ENCODE measurements around the gene C1orf115. TPM values are rescaled to one million over a fixed set of nuclear protein-coding genes. Genes with fewer than 3 reads are reported as not detected.
"Not testable (repeated sequence)": the region's sequence is repeated elsewhere in the genome, so short reads cannot be mapped to it uniquely, and the experiment has no call there.

Gene C1orf115
- total RNA-seq, 2 donors from 2014 or later, result 0.40 TPM; not detected in 1

- H3K27ac Mint-ChIP-seq; H3K27me3 Mint-ChIP-seq; H3K9me3 Mint-ChIP-seq; ATAC-seq (replicated peaks); H3K36me3 Mint-ChIP-seq (ENCODE audit: low read depth); H3K4me1 Mint-ChIP-seq; H3K4me3 Mint-ChIP-seq: not testable (repeated sequence)
Measured at GRCh38 chr1:220683716-220684115, 6.4 kb upstream of the C1orf115 start.

DNA sequence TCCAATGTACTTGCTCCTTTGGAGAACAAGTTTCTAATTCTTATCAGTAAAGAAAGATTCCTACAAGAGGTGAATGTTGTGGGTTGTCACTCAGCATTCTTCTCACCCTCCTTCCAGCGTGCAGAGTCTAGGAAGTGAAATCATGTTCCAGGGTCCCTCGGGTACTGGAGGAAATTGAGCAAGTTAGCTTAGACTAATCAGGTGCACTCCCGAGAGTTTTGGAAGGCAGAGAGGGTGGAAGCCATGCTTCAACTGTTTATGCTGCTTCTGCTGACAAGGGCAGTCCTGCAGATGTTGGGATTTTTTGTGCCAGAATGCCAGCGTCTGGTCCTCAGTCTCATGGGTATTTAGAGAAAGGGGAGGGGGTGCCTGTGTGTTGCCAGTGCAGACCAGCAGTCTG is 5.3 kb upstream of the C1orf115 start:
- ATAC-seq (replicated peaks), result no peak
- Mint-ChIP-seq H3K9me3 (no peaks in the 10 kb centered on the region), H3K27ac (no peak overlapping the region), H3K27me3 (no peaks in the 10 kb centered on the region), H3K4me3 (no peak overlapping the region), H3K36me3 (ENCODE audit: low read depth) (no peaks in the 10 kb centered on the region), H3K4me1 (peaks cover 4% of the 10 kb centered on the region)

DNA sequence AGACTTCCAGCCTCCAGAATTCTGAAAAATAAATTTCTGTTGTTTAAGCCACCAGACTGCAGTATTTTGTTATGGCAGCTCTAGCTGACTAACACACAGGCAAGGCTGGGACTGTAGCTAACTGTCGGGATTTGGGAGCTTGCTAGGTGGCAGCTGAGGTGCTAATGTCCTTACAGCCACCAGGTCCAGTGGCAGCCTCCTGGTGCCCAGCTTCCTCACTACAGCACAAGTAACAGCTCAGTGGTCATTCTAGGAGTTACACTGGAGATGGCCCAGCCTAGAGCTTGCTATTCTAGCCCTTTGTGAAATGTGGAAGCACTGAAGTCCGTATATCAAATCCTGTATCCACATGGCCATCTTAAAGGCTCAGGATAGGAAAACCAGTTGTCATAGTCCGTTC is 4.3 kb upstream of the C1orf115 start:
- ATAC-seq (replicated peaks), result no peak
- Mint-ChIP-seq H3K4me1 (peaks cover 5% of the 10 kb centered on the region), H3K4me3 (no peak overlapping the region), H3K27ac (no peak overlapping the region), H3K9me3 (no peaks in the 10 kb centered on the region), H3K27me3 (no peaks in the 10 kb centered on the region), H3K36me3 (ENCODE audit: low read depth) (no peaks in the 10 kb centered on the region)

DNA sequence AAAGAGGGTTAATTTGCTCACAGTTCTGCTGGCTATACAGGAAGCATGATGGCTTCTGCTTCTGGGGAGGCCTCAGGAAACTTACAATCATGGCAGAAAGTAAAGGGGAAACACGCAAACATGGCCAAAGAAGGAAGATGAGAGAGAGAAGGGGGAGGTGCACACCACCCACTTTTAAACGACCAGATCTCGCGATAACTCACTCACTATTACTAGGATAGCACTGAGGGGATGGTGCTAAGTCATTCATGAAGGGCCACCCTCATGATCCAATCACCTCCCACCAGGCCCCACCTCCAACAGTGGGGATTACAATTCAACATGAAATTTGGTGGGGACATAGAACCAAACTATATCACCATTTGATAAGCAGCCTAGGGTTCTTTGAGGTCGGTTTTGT is 2.4 kb upstream of the C1orf115 start:
- H3K9me3 Mint-ChIP-seq, result no peaks in the 10 kb centered on the region
- peaks cover 4% of the 10 kb centered on the region for H3K27me3 Mint-ChIP-seq
- H3K4me1 Mint-ChIP-seq, result peaks cover 5% of the 10 kb centered on the region
- no peak overlapping the region for H3K4me3 Mint-ChIP-seq
- H3K36me3 Mint-ChIP-seq (ENCODE audit: low read depth), result no peaks in the 10 kb centered on the region
- no peak for ATAC-seq (replicated peaks)
- H3K27ac Mint-ChIP-seq, result no peak overlapping the region

GRCh38 chr1:220689666-220690065 is 497 bp upstream of the C1orf115 start:
- H3K36me3 Mint-ChIP-seq (ENCODE audit: low read depth), result no peaks in the 10 kb centered on the region
- ATAC-seq (replicated peaks), result no peak
- no peaks in the 10 kb centered on the region for H3K9me3 Mint-ChIP-seq
- peaks cover 4% of the 10 kb centered on the region for H3K27me3 Mint-ChIP-seq
- peak overlapping the region; percentile 71 for H3K4me3 Mint-ChIP-seq
- H3K27ac Mint-ChIP-seq, result no peak overlapping the region
- H3K4me1 Mint-ChIP-seq, result peaks cover 5% of the 10 kb centered on the region

GRCh38 chr1:220691053-220691684 is 1.0 kb downstream of the C1orf115 start:
- peaks cover 5% of the 10 kb centered on the region for H3K4me1 Mint-ChIP-seq
- peak overlapping the region; percentile 71 for H3K4me3 Mint-ChIP-seq
- ATAC-seq (replicated peaks), result no peak
- no peaks in the 10 kb centered on the region for H3K36me3 Mint-ChIP-seq (ENCODE audit: low read depth)
- H3K27ac Mint-ChIP-seq, result no peak overlapping the region
- no peaks in the 10 kb centered on the region for H3K9me3 Mint-ChIP-seq
- peaks cover 4% of the 10 kb centered on the region for H3K27me3 Mint-ChIP-seq

DNA sequence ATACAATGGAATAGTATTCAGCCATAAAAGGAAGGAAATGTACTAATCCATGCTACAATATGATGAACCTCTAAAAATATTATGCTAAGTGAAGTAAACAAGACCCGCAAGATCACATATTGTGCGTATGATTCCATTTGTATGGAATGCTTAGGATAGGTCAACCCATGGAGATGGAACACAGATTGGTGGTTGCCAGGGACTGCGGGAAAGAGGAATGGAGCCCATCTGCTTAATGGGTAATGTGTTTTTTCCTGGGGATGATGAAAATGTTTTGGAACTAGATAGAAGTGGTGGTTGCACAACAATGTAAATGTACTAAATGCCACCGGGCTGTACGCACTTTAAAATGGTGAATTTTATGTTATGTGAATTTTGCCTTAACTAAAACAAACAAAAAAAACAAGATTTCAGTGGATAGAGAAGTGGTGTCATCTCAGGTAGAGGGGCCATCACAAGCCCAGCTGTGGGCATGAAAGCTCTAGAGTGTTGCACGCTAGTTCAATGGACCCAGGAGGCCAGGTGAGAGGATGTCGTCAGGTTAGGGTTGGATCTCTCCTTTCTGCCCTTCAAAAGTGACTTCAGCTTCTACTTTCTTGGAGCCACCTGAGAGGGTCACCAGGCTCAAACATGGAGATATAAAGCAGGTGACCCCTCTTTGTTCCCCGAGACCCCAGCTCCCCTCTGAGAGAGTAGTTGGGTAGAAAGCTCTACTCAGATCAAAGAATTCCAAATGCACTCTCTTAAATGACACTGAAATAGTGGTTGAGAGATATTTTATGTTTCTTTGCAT is 2.5 kb downstream of the C1orf115 start:
- H3K4me3 Mint-ChIP-seq, result no peak overlapping the region
- no peaks in the 10 kb centered on the region for H3K9me3 Mint-ChIP-seq
- H3K4me1 Mint-ChIP-seq, result peaks cover 5% of the 10 kb centered on the region
- H3K27ac Mint-ChIP-seq, result no peak overlapping the region
- ATAC-seq (replicated peaks), result no peak
- H3K27me3 Mint-ChIP-seq, result peaks cover 4% of the 10 kb centered on the region
- H3K36me3 Mint-ChIP-seq (ENCODE audit: low read depth), result no peaks in the 10 kb centered on the region

DNA sequence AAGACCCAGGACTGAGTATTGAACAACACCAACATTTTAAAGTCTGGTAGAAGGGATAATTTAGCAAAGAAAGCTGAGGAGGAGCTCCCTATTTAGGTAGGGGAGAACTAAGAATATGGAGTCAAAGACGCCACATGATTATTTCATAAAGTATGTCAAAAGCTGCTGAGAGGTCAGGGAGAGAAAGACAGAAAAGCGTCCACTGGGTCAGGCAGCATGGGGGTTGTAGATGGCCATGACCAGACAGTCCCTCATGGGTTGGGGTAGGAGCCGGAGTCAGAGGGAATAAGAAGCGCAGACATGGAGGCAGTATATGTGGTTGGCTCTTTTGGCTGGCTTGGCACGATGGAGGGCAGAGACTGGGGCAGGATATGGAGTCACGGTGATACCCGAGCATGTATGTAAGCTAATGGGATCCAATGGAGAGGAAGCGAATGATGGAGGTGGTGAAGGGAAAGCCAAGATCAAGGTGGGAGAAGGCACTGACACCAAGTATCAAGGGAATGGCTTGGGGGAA is 4.8 kb downstream of the C1orf115 start:
- ATAC-seq (replicated peaks), result no peak
- H3K4me3 Mint-ChIP-seq, result no peak overlapping the region
- H3K27ac Mint-ChIP-seq, result no peak overlapping the region
- H3K27me3 Mint-ChIP-seq, result peaks cover 4% of the 10 kb centered on the region
- H3K9me3 Mint-ChIP-seq, result no peaks in the 10 kb centered on the region
- peaks cover 1% of the 10 kb centered on the region for H3K4me1 Mint-ChIP-seq
- no peaks in the 10 kb centered on the region for H3K36me3 Mint-ChIP-seq (ENCODE audit: low read depth)

DNA sequence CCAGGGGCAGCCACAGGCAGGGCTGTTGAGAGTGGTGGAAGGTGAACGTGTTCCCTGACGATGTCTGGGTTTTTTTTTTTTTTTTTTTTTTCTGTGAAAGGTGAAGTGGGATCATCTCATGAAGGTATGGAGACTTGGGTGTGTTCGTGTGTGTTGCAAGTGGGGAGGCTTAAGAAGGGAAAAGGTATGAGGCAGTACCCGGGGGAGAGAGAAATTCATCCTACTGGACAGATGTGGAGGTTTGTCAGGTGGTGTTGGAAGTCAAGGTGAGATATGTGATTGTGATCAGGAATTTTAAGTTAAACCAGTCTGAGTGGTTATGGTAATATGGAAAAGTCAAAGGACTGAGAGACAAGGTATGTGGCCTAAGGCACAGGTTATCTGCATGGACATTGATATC is 5.3 kb downstream of the C1orf115 start:
- H3K4me3 Mint-ChIP-seq, result no peak overlapping the region

GRCh38 chr1:220696226-220696862 is 6.2 kb downstream of the C1orf115 start:
- Mint-ChIP-seq H3K27me3 (peaks cover 4% of the 10 kb centered on the region), H3K27ac (no peak overlapping the region), H3K9me3 (no peaks in the 10 kb centered on the region), H3K4me1 (no peaks in the 10 kb centered on the region), H3K36me3 (ENCODE audit: low read depth) (no peaks in the 10 kb centered on the region), H3K4me3 (no peak overlapping the region)
- ATAC-seq (replicated peaks), result no peak

More for the DNA sequence above, 5.3 kb downstream of the C1orf115 start:
- Mint-ChIP-seq H3K27ac (no peak overlapping the region), H3K9me3 (no peaks in the 10 kb centered on the region), H3K36me3 (ENCODE audit: low read depth) (no peaks in the 10 kb centered on the region), H3K4me1 (no peaks in the 10 kb centered on the region), H3K27me3 (peaks cover 4% of the 10 kb centered on the region)
- ATAC-seq (replicated peaks), result no peak

- no peak overlapping the region for H3K27ac Mint-ChIP-seq
- no peaks in the 10 kb centered on the region for H3K4me1 Mint-ChIP-seq
- H3K36me3 Mint-ChIP-seq (ENCODE audit: low read depth), result no peaks in the 10 kb centered on the region
- no peak for ATAC-seq (replicated peaks)
- H3K27me3 Mint-ChIP-seq, result peaks cover 4% of the 10 kb centered on the region
- no peak overlapping the region for H3K4me3 Mint-ChIP-seq
- no peaks in the 10 kb centered on the region for H3K9me3 Mint-ChIP-seq
Measured at GRCh38 chr1:220696863-220697231, 6.7 kb downstream of the C1orf115 start.

DNA sequence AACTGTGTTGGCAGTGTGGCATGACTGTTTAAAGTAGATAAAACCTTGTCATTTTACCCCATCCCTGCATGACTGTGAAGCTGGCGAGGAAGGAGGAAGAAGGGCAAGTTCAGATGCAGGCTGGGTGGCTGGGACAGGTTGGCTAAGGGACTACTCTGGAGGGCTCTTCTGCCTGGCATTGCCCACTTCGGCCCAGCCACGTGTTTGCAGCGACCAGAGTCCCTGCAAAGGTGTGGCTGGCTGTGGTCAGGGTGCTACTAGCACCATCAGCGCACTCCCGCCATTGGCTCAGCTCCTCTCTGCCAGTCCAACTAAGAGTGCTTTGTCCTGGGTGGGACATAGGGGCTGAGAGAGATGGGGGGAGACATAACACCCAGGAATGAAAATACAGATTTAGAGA is 7.2 kb downstream of the C1orf115 start:
- H3K4me3 Mint-ChIP-seq, result no peak overlapping the region
- H3K27me3 Mint-ChIP-seq, result peaks cover 7% of the 10 kb centered on the region
- no peaks in the 10 kb centered on the region for H3K9me3 Mint-ChIP-seq
- H3K27ac Mint-ChIP-seq, result no peak overlapping the region
- no peaks in the 10 kb centered on the region for H3K36me3 Mint-ChIP-seq (ENCODE audit: low read depth)
- H3K4me1 Mint-ChIP-seq, result no peaks in the 10 kb centered on the region
- no peak for ATAC-seq (replicated peaks)

DNA sequence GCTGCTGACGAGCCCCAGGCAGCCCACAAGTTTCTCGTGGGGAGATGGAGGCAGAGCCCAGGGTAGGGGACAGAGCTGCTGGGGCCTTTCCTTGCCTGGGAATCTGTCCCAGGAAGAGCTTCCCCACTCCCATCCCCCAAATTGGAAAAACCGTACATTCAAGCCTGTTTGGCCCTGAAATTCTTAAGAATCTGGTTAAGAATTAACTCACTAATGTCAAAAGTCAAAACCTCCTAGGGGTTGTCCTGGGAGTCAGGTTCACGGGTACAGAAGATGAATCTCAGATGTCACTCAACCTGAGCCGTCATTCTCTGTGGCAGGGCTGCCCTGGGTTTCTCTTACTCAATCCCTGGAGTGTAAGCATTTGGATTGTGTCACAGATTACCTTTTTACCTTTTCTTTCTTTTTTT is 8.4 kb downstream of the C1orf115 start:
- no peak overlapping the region for H3K27ac Mint-ChIP-seq
- no peak overlapping the region for H3K4me3 Mint-ChIP-seq
- no peaks in the 10 kb centered on the region for H3K4me1 Mint-ChIP-seq
- H3K9me3 Mint-ChIP-seq, result no peaks in the 10 kb centered on the region
- peaks cover 11% of the 10 kb centered on the region for H3K27me3 Mint-ChIP-seq
- H3K36me3 Mint-ChIP-seq (ENCODE audit: low read depth), result no peaks in the 10 kb centered on the region
- ATAC-seq (replicated peaks), result no peak

GRCh38 chr1:220699044-220699443 is 8.9 kb downstream of the C1orf115 start:
- no peak for ATAC-seq (replicated peaks)
- no peak overlapping the region for H3K27ac Mint-ChIP-seq
- H3K27me3 Mint-ChIP-seq, result peaks cover 11% of the 10 kb centered on the region
- no peaks in the 10 kb centered on the region for H3K36me3 Mint-ChIP-seq (ENCODE audit: low read depth)
- no peaks in the 10 kb centered on the region for H3K9me3 Mint-ChIP-seq
- no peak overlapping the region for H3K4me3 Mint-ChIP-seq
- no peaks in the 10 kb centered on the region for H3K4me1 Mint-ChIP-seq

Measured in activated T-helper 17 cell treated with anti-CD3 and anti-CD28 coated beads, Interleukin-2, amount 50 U/mL, for 72 hours (primary cell).